Dendritic cell treated with granulocyte-macrophage colony-stimulating factor and Interleukin-4, amounts not matched to agents 40 ng/mL and 50 ng/mL, for 4 days (primary cell): Measurements from ENCODE around the gene TLX2.
"Not testable (repeated sequence)": the region's sequence is repeated elsewhere in the genome, so short reads cannot be mapped to it uniquely, and the experiment has no call there.

Source experiments
- H3K27ac Mint-ChIP-seq: one replicate; pipeline ENCODE4 v1.8.0; 2022; ENCODE audit warnings: mild to moderate bottlenecking, mixed read lengths
- H3K27me3 Mint-ChIP-seq: one replicate; pipeline ENCODE4 v1.8.0; 2022; ENCODE audit warnings: mild to moderate bottlenecking, mixed read lengths
- H3K36me3 Mint-ChIP-seq: one replicate; pipeline ENCODE4 v1.8.0; 2022; ENCODE audit warnings: low read depth, mixed read lengths
- H3K4me1 Mint-ChIP-seq: one replicate; pipeline ENCODE4 v1.8.0; 2022; ENCODE audit warnings: low read depth, mixed read lengths
- H3K4me3 Mint-ChIP-seq: one replicate; pipeline ENCODE4 v1.8.0; 2022; ENCODE audit warnings: mild to moderate bottlenecking, moderate library complexity, mixed read lengths
- H3K9me3 Mint-ChIP-seq: one replicate; pipeline ENCODE4 v1.8.0; 2022; ENCODE audit warnings: mixed read lengths
- intact Hi-C: fragments of 100-400 bp; cut with micrococcal nuclease; formaldehyde crosslinking; loops from one replicate; pipeline ENCODE4 v1.15.0; 2022

Gene TLX2

GRCh38 chr2:74514368-74515270 lies at the start of gene TLX2:
TSS of gene TLX2 (plus strand) at chr2:74514450. CDS start at chr2:74514807, 357 bp downstream.
- intact Hi-C loops = no loop called here
- Mint-ChIP-seq H3K27me3 (peaks cover 95% of the 10 kb centered on the region), H3K4me1 (peaks cover 33% of the 10 kb centered on the region), H3K36me3 (no peaks in the 10 kb centered on the region), H3K4me3 (peak within 1 kb of the TSS; percentile 72), H3K9me3 (no peaks in the 10 kb centered on the region), H3K27ac (no peak within 1 kb of the TSS)

GRCh38 chr2:74470742-74471141 lies 43.5 kb upstream of the TLX2 start:
- H3K27me3 Mint-ChIP-seq, H3K9me3 Mint-ChIP-seq, H3K4me3 Mint-ChIP-seq, intact Hi-C loops: not testable (repeated sequence)
- peaks cover 41% of the 10 kb centered on the region for H3K36me3 Mint-ChIP-seq
- H3K4me1 Mint-ChIP-seq = peaks cover 29% of the 10 kb centered on the region
- peak overlapping the region; percentile 97 for H3K27ac Mint-ChIP-seq

- Mint-ChIP-seq H3K4me3 (peak overlapping the region; percentile 96), H3K36me3 (peaks cover 44% of the 10 kb centered on the region), H3K4me1 (peaks cover 29% of the 10 kb centered on the region), H3K27ac (peak overlapping the region; percentile 97), H3K27me3 (no peaks in the 10 kb centered on the region), H3K9me3 (no peaks in the 10 kb centered on the region)
- intact Hi-C loops = loop anchor here (1.0 kb wide), 2 partner anchors 11 to 13 kb away; partner anchors contain the start of genes CCDC142 and WBP1
Observed at GRCh38 chr2:74471332-74472065, 42.8 kb upstream of the TLX2 start.

DNA sequence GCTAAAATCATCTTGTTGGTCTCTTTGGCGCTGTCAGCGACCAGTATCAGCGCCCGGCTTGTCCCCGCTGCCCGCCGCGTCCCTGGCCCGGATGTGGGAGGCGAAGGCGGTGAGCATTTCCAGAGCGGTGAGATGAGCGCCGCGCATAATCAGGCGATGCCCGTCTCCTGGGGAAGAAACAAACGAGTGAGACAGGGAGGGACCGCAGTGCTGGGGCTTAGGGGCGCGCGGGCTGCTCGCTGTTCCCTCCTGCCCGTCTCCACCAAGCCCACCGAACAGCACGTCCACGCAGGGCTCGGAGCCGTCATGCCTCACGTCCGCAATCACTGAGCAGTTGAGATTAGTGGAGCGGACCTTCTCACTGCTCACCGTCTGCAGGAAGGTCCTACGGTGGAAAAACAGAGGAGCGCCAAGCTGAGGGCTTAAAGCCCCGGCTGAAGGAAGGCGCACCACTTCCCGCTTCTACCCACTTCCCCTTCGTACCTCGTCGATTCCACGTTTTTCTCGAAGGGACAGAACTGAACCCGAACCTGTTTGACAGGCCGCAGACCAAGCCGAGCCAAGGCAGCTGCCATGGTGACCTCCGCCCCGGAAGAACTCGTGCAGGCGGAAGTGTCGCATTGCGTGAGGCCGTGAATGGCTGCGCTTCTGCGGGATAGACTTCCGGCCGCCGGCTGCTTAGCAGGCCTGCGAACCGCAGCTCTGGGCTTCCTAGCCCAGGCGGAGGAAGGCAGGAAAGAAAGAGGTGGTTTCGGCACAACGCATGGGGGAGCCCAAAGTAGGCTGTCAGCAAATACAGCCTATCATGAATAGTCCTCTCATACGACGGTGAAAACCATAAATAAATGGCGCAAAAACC lies 41.9 kb upstream of the TLX2 start, which contains the start of gene MRPL53:
TSS of gene MRPL53 (minus strand) at position 595 of the 859 bp plus-strand sequence. CDS start at position 575, 20 bp downstream.
- Mint-ChIP-seq H3K9me3 (no peaks in the 10 kb centered on the region), H3K27ac (peak within 1 kb of the TSS; percentile 97), H3K4me3 (peak within 1 kb of the TSS; percentile 96), H3K36me3 (peaks cover 46% of the 10 kb centered on the region), H3K4me1 (peaks cover 37% of the 10 kb centered on the region), H3K27me3 (no peaks in the 10 kb centered on the region)
- intact Hi-C loops = loop anchor here (1.0 kb wide), 2 partner anchors 10 to 14 kb away; partner anchors contain the start of genes CCDC142 and WBP1

DNA sequence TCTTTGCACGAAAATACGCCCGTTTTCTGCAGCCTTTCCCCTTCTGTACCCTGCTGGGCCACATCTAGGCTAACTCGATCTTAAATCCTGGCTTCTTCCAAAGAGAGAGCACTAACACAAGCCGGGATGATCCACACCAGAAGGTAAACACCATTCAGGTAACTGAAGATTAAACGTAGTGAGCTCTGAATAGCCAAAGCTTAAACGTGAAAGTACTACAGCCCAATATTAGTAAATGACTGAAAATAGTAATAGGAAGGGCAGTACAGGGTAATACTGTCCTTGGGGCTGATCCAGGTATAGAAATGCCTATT lies 41.3 kb upstream of the TLX2 start:
- peaks cover 43% of the 10 kb centered on the region for H3K4me1 Mint-ChIP-seq
- H3K4me3 Mint-ChIP-seq = peak overlapping the region; percentile 96
- H3K27ac Mint-ChIP-seq = peak overlapping the region; percentile 97
- no peaks in the 10 kb centered on the region for H3K9me3 Mint-ChIP-seq
- intact Hi-C loops = loop anchor here (1.0 kb wide), 2 partner anchors 9 to 15 kb away; partner anchors contain the start of genes CCDC142 and WBP1
- H3K27me3 Mint-ChIP-seq = no peaks in the 10 kb centered on the region
- peaks cover 52% of the 10 kb centered on the region for H3K36me3 Mint-ChIP-seq

GRCh38 chr2:74474481-74474880 lies 39.8 kb upstream of the TLX2 start:
- Mint-ChIP-seq H3K4me3 (no peak overlapping the region), H3K36me3 (peaks cover 64% of the 10 kb centered on the region), H3K27ac (peak overlapping the region; percentile 50)

DNA sequence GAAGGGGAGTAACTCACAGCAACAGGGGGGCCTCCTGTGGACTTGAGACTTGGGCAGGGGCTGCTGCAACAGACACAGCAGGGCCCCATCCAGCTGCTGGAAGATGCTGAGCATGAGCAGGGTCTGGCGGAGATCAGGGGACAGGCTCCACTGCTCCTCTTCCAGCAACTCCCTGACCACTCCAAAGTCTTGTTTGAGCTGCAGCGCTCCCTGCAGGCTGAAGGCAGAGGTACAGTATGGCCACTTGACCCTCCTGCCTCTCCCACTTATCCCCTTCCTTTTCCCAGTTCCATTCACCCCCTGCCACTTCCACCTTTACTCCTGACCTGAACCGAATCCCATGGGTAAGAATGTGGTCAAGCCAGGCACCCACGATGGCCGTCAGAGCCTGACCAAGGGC lies 39.4 kb upstream of the TLX2 start:
- peaks cover 65% of the 10 kb centered on the region for H3K36me3 Mint-ChIP-seq
- H3K27me3 Mint-ChIP-seq = no peaks in the 10 kb centered on the region
- no peaks in the 10 kb centered on the region for H3K9me3 Mint-ChIP-seq
- H3K27ac Mint-ChIP-seq = peak overlapping the region; percentile 50
- intact Hi-C loops = no loop called here
- peaks cover 49% of the 10 kb centered on the region for H3K4me1 Mint-ChIP-seq
- no peak overlapping the region for H3K4me3 Mint-ChIP-seq

More at GRCh38 chr2:74474481-74474880, 39.8 kb upstream of the TLX2 start:
- intact Hi-C loops = no loop called here
- Mint-ChIP-seq H3K4me1 (peaks cover 49% of the 10 kb centered on the region), H3K9me3 (no peaks in the 10 kb centered on the region), H3K27me3 (no peaks in the 10 kb centered on the region)

DNA sequence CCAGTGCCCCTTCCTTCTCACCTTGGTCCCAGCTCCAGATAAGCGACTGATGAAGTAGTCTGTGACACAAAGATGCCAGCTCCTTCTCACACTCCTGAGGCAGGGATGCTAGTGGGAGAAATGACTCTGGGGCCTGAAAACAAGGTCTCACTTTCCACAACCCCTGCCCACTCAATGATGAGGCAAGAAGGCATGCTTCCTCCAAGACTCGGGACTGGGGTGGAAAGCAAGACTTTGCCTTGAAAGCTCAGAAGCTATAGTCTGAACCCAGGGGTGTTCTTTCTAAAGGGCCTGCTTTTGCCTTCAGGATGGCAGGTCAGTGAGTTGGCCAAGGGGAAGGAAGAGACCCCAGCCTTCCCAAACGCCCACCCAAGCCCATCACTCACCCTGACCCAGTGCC lies 32.8 kb upstream of the TLX2 start:
- Mint-ChIP-seq H3K36me3 (peaks cover 70% of the 10 kb centered on the region), H3K4me1 (peaks cover 57% of the 10 kb centered on the region), H3K27ac (peak overlapping the region; percentile 89), H3K27me3 (no peaks in the 10 kb centered on the region), H3K9me3 (no peaks in the 10 kb centered on the region), H3K4me3 (peak overlapping the region; percentile 97)
- intact Hi-C loops = no loop called here

DNA sequence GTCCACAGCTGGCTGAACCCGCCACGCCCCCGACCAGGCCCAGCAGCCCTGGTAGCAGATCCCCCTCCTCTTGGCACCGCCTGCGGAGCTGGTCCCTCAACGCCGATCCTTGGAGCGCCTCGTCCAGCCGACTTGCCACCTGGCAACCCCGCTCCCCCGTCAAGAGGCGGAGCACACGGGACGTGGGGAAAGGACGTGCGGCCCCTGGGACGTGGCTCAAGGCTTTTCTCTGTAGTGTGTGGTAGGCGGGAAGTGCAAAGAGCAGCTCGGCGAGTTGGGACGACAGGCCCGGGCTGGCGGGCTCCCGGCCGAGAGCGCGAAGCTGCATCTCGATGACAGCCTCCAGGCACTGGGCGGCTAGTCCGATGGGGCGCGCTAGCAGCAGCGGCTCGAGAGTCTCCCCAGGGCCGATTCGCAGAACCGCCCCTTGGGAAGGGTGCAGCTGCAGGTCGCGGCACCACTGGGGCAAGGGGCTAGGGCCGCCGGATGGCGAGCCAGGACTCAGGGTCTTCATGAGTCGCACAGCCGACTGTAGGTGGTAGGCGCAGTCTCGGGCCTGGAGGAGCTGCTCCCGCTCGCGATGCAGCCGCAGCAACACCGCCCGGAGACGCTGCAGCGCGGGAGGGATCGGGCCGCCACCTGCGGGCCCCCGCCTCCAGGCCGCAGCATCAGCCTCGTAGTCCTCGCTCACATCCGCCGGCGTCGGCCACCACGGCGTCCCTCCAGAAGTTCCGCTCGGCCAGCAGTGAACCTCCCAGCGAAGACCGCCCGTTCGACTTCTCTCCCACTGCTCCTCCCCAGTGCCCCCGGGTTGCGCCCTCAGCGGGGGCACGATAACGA lies 32.1 kb upstream of the TLX2 start:
- H3K27me3 Mint-ChIP-seq = no peaks in the 10 kb centered on the region
- peak overlapping the region; percentile 89 for H3K27ac Mint-ChIP-seq
- intact Hi-C loops = loop anchor here (1.0 to 2.0 kb wide), 2 partner anchors 10 to 73 kb away; partner anchors contain the start of genes DOK1 and MRPL53
- peaks cover 77% of the 10 kb centered on the region for H3K36me3 Mint-ChIP-seq
- no peaks in the 10 kb centered on the region for H3K9me3 Mint-ChIP-seq
- peaks cover 57% of the 10 kb centered on the region for H3K4me1 Mint-ChIP-seq
- peak overlapping the region; percentile 97 for H3K4me3 Mint-ChIP-seq

DNA sequence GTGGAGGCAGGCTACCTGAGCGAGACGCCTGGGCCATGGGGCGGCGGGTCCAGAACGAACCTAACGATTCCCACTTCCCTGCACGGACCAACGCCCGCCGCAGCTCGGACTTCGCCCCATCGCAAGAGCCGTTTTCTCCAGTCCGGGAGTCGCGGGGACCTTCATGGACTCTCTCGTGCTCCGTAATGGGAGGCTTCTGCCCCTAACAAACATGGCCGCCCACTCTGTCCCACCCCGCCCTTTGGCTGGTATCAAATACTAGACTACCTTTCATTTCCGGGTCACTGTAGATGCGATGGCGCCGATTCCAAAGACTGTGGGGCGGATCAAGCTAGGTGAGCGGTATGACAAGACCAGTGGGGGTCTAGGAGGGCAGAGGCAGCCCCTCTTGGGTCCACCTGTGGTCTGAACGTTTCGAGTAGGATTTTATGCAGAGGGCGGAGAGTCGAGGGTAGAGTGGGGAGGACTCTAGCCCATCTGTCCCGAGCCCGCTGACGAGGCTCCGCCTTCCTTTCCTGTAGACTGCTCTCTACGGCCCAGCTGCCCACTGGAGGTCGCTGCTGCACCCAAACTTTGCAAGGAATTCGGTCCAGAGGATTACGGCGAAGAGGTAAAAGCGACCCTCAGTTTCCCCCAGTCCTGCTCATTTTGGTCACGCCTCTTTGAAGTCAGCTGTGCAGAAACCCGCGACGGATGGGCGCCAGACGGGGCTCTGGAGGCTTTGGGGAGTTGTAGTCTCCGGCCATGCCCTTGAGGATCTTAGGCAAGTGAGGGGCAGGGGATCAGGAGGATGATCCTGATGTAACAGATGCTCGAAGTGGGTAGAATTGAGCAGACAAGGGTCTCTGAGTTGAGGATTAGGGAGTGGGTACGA lies 31.2 kb upstream of the TLX2 start, which contains the start of the genes CCDC142 and TTC31:
TSS of gene CCDC142 (minus strand) at position 198 of the 874 bp plus-strand sequence. CDS start at position 37, 161 bp downstream.
TSS of gene TTC31 (plus strand) at position 281 of the 874 bp plus-strand sequence. CDS start at position 296, 15 bp downstream.
- Mint-ChIP-seq H3K4me1 (peaks cover 50% of the 10 kb centered on the region), H3K9me3 (no peaks in the 10 kb centered on the region), H3K36me3 (peaks cover 69% of the 10 kb centered on the region), H3K27ac (peak within 1 kb of the TSS; percentile 89), H3K27me3 (no peaks in the 10 kb centered on the region), H3K4me3 (peak within 1 kb of the TSS; percentile 97)
- intact Hi-C loops = loop anchor here (1.0 to 2.0 kb wide), 6 partner anchors 11 to 104 kb away; partner anchors contain the start of genes AUP1, C2orf81, DOK1 and HTRA2

GRCh38 chr2:74483675-74484164 lies 30.5 kb upstream of the TLX2 start:
- peaks cover 50% of the 10 kb centered on the region for H3K4me1 Mint-ChIP-seq
- peak overlapping the region; percentile 89 for H3K27ac Mint-ChIP-seq
- H3K27me3 Mint-ChIP-seq, H3K9me3 Mint-ChIP-seq: not testable (repeated sequence)
- intact Hi-C loops = loop anchor here (1.0 to 2.0 kb wide), 5 partner anchors 29 to 104 kb away; partner anchors contain the start of genes AUP1, C2orf81, DOK1 and HTRA2
- peaks cover 70% of the 10 kb centered on the region for H3K36me3 Mint-ChIP-seq
- peak overlapping the region; percentile 97 for H3K4me3 Mint-ChIP-seq
